Measurements from ENCODE around the gene CPNE5. TPM values are rescaled to one million over a fixed set of nuclear protein-coding genes. Genes with fewer than 3 reads are reported as not detected.

The CPNE5 gene
- total RNA-seq, 3 donors from 2014 or later (not counting 1 experiment from before 2014, with no cell fraction given) = 1.2 to 8.5 (median 2.0) TPM

- intact Hi-C loops (cut with micrococcal nuclease) = no loop called here
- H3K9me3 ChIP-seq (ENCODE audit: control insufficient read depth, insufficient read depth, low read length) = peaks cover 11% of the 10 kb centered on the region
- H3K9me3 Mint-ChIP-seq = no peaks in the 10 kb centered on the region
- H3K27ac ChIP-seq (ENCODE audit: low read length) = peak overlapping the region; percentile 41
- H3K27ac Mint-ChIP-seq = peak overlapping the region in 1 of 2 donors; percentile 38
- no peak overlapping the region for H3K4me3 ChIP-seq (ENCODE audit: low read length)
- H3K4me3 Mint-ChIP-seq = no peak overlapping the region
- no peaks in the 10 kb centered on the region for H3K36me3 ChIP-seq (ENCODE audit: control insufficient read depth, insufficient read depth, low read length)
- H3K27me3 Mint-ChIP-seq (ENCODE audit: low read depth in 2 of 2) = no peaks in the 10 kb centered on the region
- TF ChIP-seq CTCF (IDR thresholded peaks at IDR 0.05) = no peak
- no peaks in the 10 kb centered on the region for H3K27me3 ChIP-seq (ENCODE audit: control insufficient read depth, insufficient read depth, low read length)
- DNase-seq (no peak), ATAC-seq (no peak)
- no peaks in the 10 kb centered on the region for H3K36me3 Mint-ChIP-seq
- peaks cover 73% of the 10 kb centered on the region for H3K4me1 ChIP-seq (ENCODE audit: control insufficient read depth, insufficient read depth, low read length)
- 89% methylated on average over 7 of the region's 7 CpGs for WGBS (ENCODE audit: insufficient coverage)
- H3K4me1 Mint-ChIP-seq = peaks cover 29 to 41% of the 10 kb centered on the region in 2 donors
Measured at GRCh38 chr6:36753671-36754405, 85.4 kb downstream of the CPNE5 start.

GRCh38 chr6:36752886-36753506, 86.2 kb downstream of the CPNE5 start:
- no peak overlapping the region for H3K4me3 ChIP-seq (ENCODE audit: low read length)
- Mint-ChIP-seq H3K27me3 (ENCODE audit: low read depth in 2 of 2) (no peaks in the 10 kb centered on the region), H3K27ac (peak overlapping the region in 1 of 2 donors; percentile 3), H3K4me1 (peaks cover 28 to 41% of the 10 kb centered on the region in 2 donors), H3K4me3 (no peak overlapping the region), H3K36me3 (no peaks in the 10 kb centered on the region), H3K9me3 (no peaks in the 10 kb centered on the region)
- TF ChIP-seq CTCF (IDR thresholded peaks at IDR 0.05) = no peak
- H3K27ac ChIP-seq (ENCODE audit: low read length) = peak overlapping the region; percentile 52
- H3K9me3 ChIP-seq (ENCODE audit: control insufficient read depth, insufficient read depth, low read length) = peaks cover 14% of the 10 kb centered on the region
- DNase-seq (no peak), ATAC-seq (no peak)
- intact Hi-C loops (cut with micrococcal nuclease) = no loop called here
- H3K4me1 ChIP-seq (ENCODE audit: control insufficient read depth, insufficient read depth, low read length) = peaks cover 68% of the 10 kb centered on the region
- no peaks in the 10 kb centered on the region for H3K27me3 ChIP-seq (ENCODE audit: control insufficient read depth, insufficient read depth, low read length)
- H3K36me3 ChIP-seq (ENCODE audit: control insufficient read depth, insufficient read depth, low read length) = no peaks in the 10 kb centered on the region
- WGBS (ENCODE audit: insufficient coverage) = 53% methylated on average over 5 of the region's 6 CpGs

GRCh38 chr6:36752187-36752885, 86.9 kb downstream of the CPNE5 start:
- no peak overlapping the region for H3K4me3 Mint-ChIP-seq
- WGBS (ENCODE audit: insufficient coverage) = 92% methylated on average over 6 of the region's 6 CpGs

More at GRCh38 chr6:36752187-36752885, 86.9 kb downstream of the CPNE5 start:
- H3K27me3 ChIP-seq (ENCODE audit: control insufficient read depth, insufficient read depth, low read length) = no peaks in the 10 kb centered on the region
- Mint-ChIP-seq H3K27ac (peak overlapping the region in 1 of 2 donors; percentile 3), H3K9me3 (no peaks in the 10 kb centered on the region), H3K36me3 (no peaks in the 10 kb centered on the region), H3K27me3 (ENCODE audit: low read depth in 2 of 2) (no peaks in the 10 kb centered on the region), H3K4me1 (peaks cover 24 to 36% of the 10 kb centered on the region in 2 donors)
- no peaks in the 10 kb centered on the region for H3K36me3 ChIP-seq (ENCODE audit: control insufficient read depth, insufficient read depth, low read length)
- H3K27ac ChIP-seq (ENCODE audit: low read length) = peak overlapping the region; percentile 52
- no peak overlapping the region for H3K4me3 ChIP-seq (ENCODE audit: low read length)
- peak in 1 of 2 donors; percentile 30 for DNase-seq
- intact Hi-C loops (cut with micrococcal nuclease) = no loop called here
- no peak for ATAC-seq
- H3K9me3 ChIP-seq (ENCODE audit: control insufficient read depth, insufficient read depth, low read length) = peaks cover 14% of the 10 kb centered on the region
- TF ChIP-seq CTCF (IDR thresholded peaks at IDR 0.05) = no peak
- H3K4me1 ChIP-seq (ENCODE audit: control insufficient read depth, insufficient read depth, low read length) = peaks cover 62% of the 10 kb centered on the region

Measured in natural killer cell (primary cell).